Measurements from ENCODE around the gene MYLK. TPM values are rescaled to one million over a fixed set of nuclear protein-coding genes. Genes with fewer than 3 reads are reported as not detected.
A peak's percentile ranks its signal among the peaks of the same experiment; 100 is the strongest.
"Not testable (repeated sequence)": the region's sequence is repeated elsewhere in the genome, so short reads cannot be mapped to it uniquely, and the experiment has no call there.

Gene MYLK
- total RNA-seq, 1 experiment from 2014 or later = 262 TPM

DNA sequence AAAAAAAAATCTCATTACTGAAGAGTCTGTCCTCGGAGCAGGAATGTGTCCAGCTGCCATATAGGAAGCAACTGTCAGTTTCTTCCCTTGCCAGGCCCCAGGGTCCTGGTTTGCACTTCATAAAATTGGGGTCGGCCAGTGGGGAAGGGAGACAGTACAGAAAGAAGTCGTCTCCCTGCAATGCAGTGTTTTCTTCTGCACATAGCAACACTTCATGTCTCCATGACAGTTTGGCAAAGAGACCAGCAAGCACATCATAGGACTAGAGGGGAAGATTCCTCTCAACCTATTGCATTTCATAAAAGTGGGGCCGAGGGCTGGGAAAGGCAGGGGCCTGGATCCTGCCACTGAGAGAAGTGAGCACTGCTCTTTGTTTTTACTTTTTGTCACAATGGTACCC, 161.1 kb downstream of the MYLK start:
- DNase-seq (ENCODE audit: low read depth) = no peak

DNA sequence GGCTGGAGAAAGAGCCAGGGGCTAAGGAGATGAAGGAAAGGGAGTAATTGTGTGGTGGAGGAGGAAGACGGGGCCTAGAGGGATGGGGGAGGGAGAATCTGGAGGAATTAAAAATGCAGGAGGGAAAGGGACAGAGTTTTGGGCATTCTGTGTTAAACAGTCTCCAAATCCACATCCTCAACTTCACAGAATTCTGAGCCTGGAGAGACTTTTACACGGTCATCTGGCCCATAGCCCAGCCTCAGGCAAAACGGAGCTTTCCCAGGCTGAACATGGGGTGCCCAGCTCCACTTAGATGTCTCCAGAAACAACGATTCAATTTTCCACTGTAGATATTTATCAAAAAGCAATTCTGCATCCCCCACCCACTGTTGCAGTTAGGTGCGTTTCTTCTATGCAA, 161.7 kb downstream of the MYLK start:
- DNase-seq (ENCODE audit: low read depth) = no peak

DNA sequence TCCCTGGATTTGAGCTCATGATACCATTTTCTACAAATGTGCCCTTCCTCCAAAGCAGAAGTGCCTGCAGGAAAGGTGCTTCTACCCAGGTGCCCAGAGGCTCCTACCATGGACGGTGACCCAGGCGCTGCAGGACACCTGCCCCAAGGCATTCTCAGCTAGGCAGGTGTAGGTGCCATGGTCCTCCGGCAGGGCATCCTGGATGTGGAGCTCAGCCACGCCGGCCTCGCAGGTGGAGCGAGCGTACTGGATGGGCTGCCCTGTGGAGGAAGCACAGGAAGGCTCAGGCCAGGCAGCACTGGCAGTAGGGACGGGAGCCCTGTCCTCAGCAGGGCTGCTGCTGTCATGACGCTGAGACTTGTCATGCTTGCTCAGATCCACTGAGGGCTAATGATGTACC, 162.1 kb downstream of the MYLK start:
- DNase-seq (ENCODE audit: low read depth) = no peak

DNA sequence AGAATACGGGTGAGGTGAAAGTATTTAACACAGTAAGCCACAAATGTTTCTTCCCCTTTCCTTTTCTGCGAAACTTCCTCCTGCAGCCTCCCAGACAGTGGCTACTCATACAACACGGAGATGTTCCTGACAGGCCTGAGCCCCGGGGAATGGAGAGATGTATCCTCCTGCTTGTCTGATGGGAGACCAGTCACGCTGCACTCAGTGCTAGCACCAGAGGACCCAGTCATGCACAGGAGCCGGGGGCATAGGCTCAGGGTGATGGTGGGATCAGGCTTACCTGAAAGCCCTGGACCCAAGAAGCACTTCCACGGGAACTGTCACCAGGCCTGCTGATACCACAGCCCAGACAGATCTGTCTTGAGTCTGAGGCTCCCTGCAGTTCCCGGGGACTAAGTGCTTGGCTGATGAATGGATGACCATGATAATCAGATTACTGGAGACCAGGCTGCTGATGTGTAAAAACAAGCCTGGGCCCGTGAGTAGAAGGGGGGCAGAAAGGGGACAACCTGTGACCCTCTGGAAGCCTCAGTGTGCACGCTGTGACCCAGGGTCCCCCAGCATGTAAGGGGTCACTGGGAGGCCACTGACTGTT, 162.9 kb downstream of the MYLK start:
- not testable (repeated sequence) for DNase-seq (ENCODE audit: low read depth)

DNA sequence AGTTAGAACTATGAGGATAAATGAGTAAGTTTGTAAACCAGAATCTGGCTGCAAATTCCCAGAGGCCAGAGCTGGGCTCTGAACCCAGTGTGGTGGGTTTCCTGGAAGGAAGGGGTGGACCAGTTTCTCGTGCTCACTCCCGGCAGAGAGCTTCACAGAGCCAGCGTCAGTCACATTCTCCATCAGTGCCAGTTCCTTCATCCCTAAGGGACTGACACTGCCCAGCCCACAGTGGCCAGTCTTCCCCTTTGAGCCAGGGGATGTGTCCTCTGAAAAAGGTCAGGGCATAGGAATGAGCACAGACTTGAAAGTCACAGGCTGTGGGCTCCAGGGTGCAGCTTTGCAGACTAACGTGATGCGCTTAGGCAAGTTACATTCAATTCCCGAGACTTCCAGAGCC, 163.5 kb downstream of the MYLK start:
- no peak for DNase-seq (ENCODE audit: low read depth)

DNA sequence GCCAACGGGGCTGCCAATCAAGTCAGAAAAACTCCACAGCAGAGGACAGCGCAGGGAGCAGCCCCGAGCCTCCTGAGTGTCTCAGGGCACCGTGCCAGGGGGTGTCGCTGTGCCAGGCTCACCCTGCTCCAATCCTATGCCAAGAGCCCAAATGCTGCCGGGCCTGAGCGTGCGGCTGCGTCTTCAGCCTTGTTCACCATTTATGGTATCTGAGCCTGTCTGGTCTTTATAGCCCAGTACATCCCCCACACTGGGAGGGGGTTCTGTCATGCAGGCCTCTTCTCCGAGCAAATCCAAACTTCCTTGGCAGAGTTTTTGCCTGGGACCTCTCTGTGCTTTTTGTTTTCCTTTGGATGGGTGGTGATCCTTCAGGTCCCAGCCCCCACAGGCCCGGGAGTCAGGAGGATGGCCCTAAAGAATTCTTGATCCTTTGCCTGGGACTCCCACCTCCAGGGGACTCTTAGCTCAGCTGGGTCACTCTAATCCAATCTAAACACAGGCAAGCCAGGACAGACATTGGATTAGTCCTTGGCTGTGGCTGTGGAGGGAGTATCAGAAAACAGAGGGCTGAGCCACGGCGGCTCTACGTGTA, 164.2 kb downstream of the MYLK start:
- no peak for DNase-seq (ENCODE audit: low read depth)

DNA sequence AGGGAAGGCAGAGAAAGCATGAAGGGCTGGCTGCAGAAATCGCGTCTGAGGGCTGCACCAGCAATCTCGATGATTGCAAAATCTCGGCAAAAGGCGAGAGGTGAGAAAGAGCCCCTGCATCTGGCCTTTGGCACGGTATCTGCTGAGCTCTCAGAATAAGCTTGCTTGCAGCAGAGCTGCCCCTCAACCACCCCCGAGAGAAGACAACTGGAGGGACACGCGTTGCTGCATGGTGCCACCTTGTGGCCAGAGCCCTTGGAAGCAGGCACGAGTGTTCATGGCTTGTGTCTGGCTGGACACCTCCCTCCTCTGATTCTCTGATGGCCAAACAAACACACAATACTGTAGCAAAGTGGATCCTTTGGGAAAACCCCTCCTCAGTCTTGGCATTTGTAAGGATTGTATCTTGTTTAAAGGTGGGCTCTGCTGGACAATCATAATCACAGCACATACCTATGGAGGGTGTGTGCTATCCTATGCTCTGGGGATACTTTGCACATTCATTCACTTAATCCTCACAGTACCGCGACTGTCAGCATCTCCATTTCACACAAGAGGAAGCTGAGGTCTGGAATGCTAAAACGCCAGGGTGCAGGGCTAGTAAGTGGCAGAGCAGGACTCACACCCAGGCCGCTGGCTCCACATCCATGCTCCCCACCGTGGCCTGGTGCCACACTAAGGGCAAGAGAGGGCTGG, 164.9 kb downstream of the MYLK start:
- peak; percentile 66 for DNase-seq (ENCODE audit: low read depth)

DNA sequence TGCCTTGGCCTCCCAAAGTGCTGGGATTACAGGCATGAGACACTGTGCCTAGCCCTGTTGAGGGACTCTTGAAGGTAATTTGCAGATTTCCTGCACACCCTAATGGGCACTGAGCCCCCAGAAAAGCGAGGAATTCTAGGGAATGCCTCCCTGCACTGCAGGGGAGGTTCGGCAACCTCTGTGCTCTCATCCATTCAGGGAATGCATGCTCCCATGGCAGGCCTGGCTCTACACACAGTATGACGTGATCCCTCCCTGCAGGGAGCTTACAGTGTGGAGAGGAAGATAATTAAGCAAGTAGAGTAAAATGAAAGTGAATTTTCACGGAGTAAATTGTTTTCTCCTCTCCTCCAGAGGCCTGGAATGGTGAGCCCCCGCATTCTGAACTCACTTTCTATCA, 166.0 kb downstream of the MYLK start:
- no peak for DNase-seq (ENCODE audit: low read depth)

DNA sequence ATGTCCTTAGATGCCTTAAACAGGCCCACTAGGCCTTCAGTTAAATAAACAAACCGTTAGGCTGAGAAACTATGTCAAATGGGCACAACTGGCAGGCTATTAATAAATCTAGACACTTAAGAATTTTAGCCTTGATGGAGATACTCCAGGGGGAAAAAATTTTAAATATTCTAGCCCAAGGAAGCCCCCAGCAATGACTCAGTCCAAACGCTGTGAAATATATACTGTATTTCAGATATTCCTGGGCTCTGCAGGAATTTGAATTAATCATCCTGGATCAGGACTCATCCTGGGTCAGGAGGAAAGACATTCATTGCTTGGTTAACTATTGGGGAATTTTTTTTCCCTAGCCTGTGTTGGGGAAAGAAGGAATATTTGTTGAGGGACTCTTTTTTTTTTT, 166.7 kb downstream of the MYLK start:
- DNase-seq (ENCODE audit: low read depth) = peak; percentile 33

DNA sequence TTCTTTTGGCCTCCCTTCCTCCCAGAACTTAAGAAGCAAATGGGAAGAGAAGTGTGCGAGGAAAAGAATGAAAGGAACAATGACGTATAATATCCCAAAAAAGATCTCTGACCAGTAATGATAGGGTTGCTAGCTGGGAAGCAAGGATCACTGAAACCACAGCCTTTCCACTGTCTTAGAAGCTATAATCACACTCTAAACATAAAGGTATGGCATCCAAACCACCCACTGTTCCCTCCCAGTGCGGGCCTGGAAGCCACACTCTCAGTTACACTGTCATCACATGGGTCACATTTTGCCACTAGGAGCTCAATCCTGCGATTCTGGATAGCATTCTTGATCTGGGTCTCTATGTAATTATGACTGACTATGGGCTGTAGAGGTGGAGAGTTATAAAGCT, 167.7 kb downstream of the MYLK start:
- DNase-seq (ENCODE audit: low read depth) = no peak

DNA sequence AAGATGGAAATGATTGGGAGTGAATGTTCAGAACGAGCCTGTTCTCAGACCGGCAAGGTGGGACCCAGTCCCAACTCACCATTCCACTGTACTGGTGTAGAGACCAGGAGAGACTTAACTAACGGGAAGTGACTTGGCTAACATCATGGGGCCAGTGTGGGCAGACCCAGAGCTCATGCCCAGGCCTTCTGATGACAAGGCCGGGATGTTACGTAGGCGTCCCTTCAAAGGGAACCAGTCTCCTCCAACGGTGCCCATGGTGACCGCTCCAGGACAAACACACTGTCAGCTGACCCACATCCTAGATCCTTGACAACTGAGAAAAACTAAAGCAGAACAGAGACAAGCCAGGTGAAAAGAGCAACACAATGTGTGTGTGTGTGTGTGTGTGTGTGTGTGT, 170.9 kb downstream of the MYLK start:
- no peak for DNase-seq (ENCODE audit: low read depth)

DNA sequence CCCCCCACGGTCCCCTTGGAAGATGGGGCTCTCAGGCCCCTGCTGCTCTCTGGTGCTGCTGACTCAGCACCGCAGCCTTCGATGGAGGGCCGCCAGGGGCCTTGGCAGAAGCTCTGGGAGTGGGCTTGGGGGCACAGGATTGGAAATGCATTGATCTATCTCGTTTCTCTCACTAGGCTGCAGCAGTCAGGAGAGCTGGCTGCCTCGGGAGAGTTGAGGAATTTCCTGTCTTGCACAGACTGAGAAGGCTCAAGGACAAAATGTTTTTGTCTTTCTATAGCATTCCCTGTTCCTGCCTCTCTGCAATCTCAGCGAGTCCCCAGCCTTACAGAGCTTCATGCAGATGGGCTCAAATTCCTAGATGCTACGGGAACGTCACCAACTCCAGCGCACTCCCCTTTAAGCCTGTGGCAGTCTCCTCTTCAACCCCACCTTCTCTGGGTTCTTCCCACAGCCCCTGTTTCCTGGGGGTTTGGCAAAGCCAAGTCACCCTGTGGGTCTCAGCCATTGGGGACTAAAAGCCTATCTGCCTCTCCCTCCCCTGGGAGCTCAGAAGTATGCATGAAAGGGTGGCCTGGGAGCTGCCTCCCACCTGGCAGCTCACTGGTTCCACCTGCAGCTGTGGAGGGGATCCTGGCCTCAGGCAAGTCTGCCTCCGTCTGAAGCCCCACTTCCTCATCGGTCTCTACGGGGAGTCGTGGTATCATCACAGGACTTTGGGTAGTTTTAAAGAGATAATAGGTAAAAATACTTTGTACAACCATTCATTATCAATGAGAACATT, 171.9 kb downstream of the MYLK start:
- DNase-seq (ENCODE audit: low read depth) = no peak

DNA sequence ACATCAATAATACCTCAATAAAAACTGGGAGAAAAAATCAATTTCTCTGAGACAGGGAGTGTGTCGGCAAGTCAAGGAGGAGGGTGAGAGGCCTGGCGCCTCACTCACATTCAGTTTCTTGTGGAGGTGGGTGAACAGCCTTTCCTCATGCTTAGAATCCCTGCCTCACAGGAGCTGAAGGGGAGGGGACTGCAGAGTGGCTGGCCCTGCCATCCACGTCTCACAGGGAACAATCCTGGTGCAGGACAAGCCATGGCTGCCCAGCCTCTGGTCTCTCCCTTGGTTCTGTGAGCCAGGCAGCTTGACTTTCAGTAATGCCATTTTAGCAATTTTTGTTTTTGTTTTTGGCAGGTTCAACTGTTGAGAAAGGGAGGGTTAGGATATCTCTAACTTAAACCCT, 172.8 kb downstream of the MYLK start:
- DNase-seq (ENCODE audit: low read depth) = no peak

DNA sequence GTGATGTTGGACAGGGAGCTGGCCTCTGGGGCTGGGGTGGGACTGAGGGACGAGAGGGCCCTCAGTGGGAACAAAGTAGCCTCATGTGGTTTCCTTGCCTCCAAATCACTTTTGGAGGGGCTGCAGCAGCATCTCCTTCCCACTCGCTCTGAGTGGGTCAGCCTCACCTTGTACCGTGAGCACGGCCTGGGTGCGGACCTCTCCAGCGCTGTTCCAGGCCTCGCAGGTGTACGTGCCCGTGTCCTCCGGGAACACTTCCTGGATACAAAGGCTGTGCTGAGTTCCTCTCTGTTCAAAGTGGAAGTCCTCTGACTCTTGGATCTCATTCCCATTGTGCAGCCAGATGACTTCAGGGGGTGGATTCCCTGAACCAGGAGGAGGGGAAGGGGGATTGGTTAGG, 175.6 kb downstream of the MYLK start:
- no peak for DNase-seq (ENCODE audit: low read depth)

DNA sequence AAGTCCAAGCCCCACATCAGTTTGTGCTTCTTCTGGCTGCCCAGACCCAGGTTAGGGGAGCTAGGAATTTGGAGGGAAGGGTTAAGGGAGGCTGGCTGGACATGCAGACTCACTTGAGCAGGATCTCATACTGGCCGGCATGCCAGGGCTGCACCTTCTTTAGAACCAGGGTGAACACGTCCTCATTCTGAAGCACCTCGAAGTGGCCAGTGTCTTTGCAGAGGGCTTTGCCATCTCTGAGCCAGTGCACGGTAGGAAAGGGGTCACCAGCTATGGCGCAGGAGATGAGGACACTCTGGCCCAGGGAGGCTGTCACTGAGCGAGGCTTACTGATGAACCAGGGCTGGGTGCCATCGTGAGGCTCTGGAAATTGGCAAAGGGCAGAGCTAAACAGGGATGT, 176.5 kb downstream of the MYLK start:
- DNase-seq (ENCODE audit: low read depth) = not testable (repeated sequence)

DNA sequence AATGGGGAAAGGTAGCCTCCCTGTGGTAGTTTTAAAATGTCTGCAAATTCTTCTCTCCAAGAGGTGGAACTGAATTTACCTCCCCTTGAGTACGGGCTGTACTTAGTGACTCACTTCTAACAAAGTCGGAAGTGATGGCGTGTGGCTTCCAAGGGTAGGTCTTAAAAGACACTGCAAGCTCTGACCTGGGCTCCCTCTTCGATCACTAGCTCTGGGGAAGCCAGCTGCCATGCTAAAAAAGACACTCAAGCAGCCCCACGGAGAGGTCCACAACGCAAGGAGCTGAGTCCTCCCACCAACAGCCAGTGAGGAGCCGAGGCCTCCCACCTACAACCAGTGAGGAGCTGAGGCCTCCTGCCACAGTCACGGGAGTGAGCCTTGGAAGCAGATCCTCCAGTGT, 177.3 kb downstream of the MYLK start:
- DNase-seq (ENCODE audit: low read depth) = peak; percentile 32

DNA sequence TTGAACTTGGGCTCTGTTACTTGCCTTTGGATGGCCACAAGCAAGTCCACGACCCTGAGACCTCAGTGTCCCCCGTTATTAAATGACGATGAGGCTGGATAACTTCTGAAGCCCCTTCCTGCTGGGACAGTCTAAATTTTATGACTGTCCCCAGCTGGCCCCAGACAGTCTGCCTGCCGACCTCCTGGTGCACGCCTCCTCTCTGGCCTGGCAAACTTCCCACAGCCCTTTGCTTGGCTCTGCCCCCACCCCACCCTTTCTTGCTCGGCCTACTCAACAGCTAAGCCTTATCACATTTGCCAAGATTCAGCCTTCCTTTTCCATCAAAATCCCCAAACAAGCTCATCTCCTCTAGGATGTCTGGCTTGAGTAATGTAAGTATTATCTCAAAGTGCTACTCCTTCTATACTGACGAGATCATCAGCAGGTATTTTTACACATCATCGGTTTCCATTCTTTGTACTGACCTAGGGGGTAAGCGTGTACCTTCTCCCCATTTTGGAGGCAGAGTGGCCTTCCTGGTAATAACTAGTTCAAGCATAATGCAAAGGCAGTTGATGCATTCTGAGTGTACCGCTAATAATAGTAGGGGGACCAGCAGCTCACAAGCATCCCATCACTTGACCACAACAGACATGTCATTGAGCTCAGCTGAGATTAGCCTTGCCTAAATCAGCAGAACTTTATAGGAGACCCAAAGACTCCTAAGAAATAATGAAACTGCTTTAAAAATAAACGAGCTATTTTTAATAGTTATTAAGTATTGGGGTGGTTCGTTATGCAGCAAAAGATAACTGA, 178.4 kb downstream of the MYLK start:
- no peak for DNase-seq (ENCODE audit: low read depth)

DNA sequence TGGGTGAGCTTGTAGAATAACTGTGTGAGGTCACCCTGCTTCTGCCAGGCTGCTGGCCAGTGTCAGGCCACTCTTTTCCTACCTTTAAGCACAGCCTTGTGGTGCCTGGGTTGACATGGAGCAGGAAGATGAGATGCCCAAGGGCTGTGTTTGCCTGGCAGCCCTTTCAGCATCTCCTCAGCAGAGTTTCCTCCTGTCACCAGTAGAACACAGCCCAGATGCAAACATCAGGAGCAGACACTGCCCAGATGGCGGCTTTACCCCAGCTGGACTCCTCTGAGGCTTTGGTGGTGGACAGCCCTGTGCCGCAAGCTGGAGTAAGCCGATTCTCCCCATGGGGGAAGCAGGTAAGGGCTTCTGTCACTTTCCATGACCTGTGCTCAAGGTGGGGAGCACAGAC, 180.5 kb downstream of the MYLK start:
- DNase-seq (ENCODE audit: low read depth) = not testable (repeated sequence)

DNA sequence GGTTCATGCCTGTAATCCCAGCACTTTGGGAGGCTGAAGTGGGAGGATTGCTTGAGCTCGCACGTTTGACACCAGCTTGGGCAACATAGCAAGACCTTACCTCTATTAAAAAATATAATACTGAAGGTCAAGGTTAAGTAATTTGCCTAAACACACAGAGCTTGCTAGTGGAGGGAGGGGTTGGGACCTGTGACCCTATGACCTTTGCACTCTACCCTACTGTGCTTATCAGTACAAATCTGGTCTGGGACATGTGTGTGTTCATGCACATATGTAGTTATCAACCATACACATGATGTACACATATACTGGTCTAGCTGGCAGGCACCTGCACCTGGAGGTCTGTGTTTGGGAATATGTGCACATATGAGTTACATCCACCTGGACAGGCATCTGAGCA, 181.4 kb downstream of the MYLK start:
- no peak for DNase-seq (ENCODE audit: low read depth)

DNA sequence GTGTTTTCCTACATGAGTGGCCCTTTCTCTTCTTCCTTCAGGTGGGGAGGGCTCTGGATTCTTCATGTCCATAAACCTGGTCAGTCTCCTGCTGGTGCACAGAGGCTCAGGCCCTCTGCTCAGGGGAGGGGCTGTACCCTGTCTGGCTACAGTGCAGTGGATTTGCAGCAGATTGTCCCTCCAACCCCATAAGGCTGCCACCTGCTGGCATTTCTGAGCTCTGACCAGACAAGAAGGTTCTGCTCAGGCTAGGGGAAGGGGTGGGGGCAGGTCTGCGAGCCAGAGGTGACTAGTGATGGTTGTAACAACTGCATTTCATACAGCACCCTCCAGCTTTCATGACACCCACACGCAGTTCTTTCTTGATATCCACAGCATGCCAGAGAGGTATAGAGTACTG, 182.1 kb downstream of the MYLK start:
- peak; percentile 68 for DNase-seq (ENCODE audit: low read depth)

DNA sequence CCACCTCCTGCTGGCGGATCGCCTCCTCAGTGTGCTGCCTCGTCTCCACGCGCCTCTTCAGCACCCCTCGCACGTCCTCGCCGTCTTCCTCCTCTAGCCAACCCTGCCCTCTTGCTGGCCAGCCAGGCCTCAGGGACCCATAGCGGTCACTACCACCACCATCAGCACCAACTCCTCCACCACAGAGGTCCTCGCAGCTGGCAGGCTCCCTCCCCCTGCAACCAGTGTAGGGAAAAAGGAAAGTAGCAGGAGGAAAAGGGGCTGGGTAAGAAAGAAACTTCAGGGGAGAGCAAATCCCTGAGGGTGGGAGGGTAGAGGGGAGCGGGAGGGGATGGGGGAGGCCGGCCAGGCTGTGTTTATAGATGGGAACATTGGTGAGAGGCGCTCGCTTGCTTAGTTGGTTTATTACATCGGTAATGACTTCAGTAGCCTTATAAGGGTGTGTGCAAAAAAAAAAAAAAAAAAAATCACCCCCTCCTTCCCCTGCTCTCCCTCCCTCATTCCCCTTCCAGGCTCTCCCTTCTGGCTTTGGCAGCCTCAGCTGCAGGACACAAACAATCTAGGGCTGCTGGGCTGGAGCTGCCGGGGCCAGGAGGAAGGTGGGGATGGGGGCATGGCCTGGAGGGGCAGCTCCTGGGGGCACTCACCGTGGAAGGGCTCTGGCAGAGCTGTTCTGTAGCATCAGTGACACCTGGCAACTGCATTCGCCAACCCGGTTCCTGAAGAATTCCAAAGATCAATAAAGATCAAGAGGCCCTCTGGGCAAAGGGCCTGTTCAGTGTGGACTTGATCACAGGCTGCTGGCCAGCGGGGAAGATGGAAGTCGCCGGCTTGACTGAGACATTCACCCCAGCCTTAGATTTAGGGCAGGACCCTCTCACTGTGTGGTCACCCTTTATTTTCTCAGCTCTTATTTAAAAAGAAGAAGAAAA, 183.1 kb downstream of the MYLK start:
- DNase-seq (ENCODE audit: low read depth) = no peak

Data from M059J (cell line).